Heart right ventricle (tissue), 16 donors: Measurements from ENCODE around the gene RNF182. TPM values are rescaled to one million over a fixed set of nuclear protein-coding genes. Genes with fewer than 3 reads are reported as not detected.
A peak's percentile ranks its signal among the peaks of the same experiment; 100 is the strongest.

ENCODE experiments used
- ATAC-seq, 8 donors: fragments of 200-7000 bp; cut with Tn5 transposase; one replicate each; pipeline ENCODE4 v1.9.1; 2020; ENCODE audit warnings: mild to moderate bottlenecking in 8 of 8, moderate library complexity in 8 of 8, moderate number of reproducible peaks in 1 of 8
- DNase-seq, 2 donors: peaks; one replicate each; pipeline ENCODE4 v3.0.0-alpha.2; 2020
- H3K27ac ChIP-seq, 10 donors: fragments of 200-600 bp; sonication (generic) in 2 of 10; one replicate each; pipeline versions ENCODE4 v1.5.0 to v1.8.0; 2020 to 2022; ENCODE audit warnings: mild to moderate bottlenecking in 3 of 10
- H3K27me3 ChIP-seq, 7 donors: fragments of 200-600 bp; one replicate each; pipeline ENCODE4 v1.8.0; 2021 to 2022; ENCODE audit warnings: mild to moderate bottlenecking in 2 of 7
- H3K36me3 ChIP-seq, 9 donors: fragments of 200-600 bp; sonication (generic) in 1 of 9; one replicate each; pipeline versions ENCODE4 v1.5.0 to v1.8.0; 2020 to 2022; ENCODE audit warnings: mild to moderate bottlenecking in 2 of 9
- H3K4me1 ChIP-seq, 9 donors: fragments of 200-600 bp; sonication (generic) in 1 of 9; one replicate each; pipeline versions ENCODE4 v1.5.0 to v1.8.0; 2020 to 2022; ENCODE audit warnings: mild to moderate bottlenecking in 4 of 9
- H3K4me3 ChIP-seq, 10 donors: fragments of 200-600 bp; sonication (generic) in 2 of 10; one replicate each; pipeline versions ENCODE4 v1.5.0 to v1.8.0; 2020 to 2022; ENCODE audit warnings: mild to moderate bottlenecking in 7 of 10, moderate library complexity in 2 of 10
- H3K9me3 ChIP-seq, 11 donors: fragments of 200-600 bp in 10 of 11; sonication (generic) in 2 of 11; one replicate each; pipeline versions ENCODE4 v1.5.0 to v1.8.0; 2013 to 2022; ENCODE audit warnings: mild to moderate bottlenecking in 2 of 11, control low read depth in 1 of 11, moderate library complexity in 1 of 11
- WGBS, 2 donors: extraction: QIAGEN DNeasy Blood & Tissue Kit; methylation state at CpG; one replicate each; pipeline ENCODE4 v1.1.7; 2013; ENCODE audit warnings: inconsistent platforms in 1 of 2; 5-methylcytosine and 5-hydroxymethylcytosine counted together
- intact Hi-C, 10 donors: fragments of 100-400 bp; cut with DNase I; formaldehyde crosslinking; loops; one replicate each; pipeline versions ENCODE4 v1.11.1 to v1.14.2; 2022
- polyA plus RNA-seq, 2 donors: library from polyadenylated mRNA; stranded (reverse); fragments of 200-250 nt; gene quantifications; one replicate each; pipeline ENCODE4 v1.2.3, GENCODE V29; 2013
- total RNA-seq, 10 donors: library from RNA; stranded (reverse); fragmentation: NEBNext Ultra II Directional in 3 of 10; extraction: Animal tissue kit (Norgen Biotek cat#: 25700) in 3 of 10; gene quantifications; one replicate each; pipeline versions ENCODE4 v1.2.1 to v1.2.4, GENCODE V29; 2021 to 2023
- TF ChIP-seq, protein P1 (sequence below), 9 donors: fragments of 200-600 bp; sonication (generic) in 2 of 9; IDR thresholded peaks; one replicate each; pipeline versions ENCODE4 v1.5.0 to v1.8.0; 2021 to 2022; ENCODE audit warnings: antibody characterized with exemption in 9 of 9, mild to moderate bottlenecking in 5 of 9, moderate library complexity in 1 of 9
- donor health status: Arrhythmogenic right ventricular cardiomyopathy.
- donor health status: ischemic (EF 13 %, LVEDD 7.1; RV severe dilation, severe dysfunction).
- donor health status: healthy with polysubstance abuse.
- donor health status: DM: no; HTN: yes; CAD: no.
- donor health status: DM: no; HTN: no; CAD: no.
- donor health status: ischemic (EF 25% LVEDD 6.9; RV normal size, moderate dysfunction).
- donor health status: ischemic (EF 25% LVEDD 5.7; RV mildly dilated, moderate dysfunction).
- donor health status: healthy.
- donor health status: DM: yes; HTN: yes; CAD: no.
- donor health status: Ischemic cardiomyopathy.
- donor health status: ischemic (EF 35%, LVEDD 5.7; RV mildly dilated, moderate dysfunction).
- donor health status: nonischemic (EF 11% LVEDD 7.7; RV severe dilation, severe dysfunction).
- donor health status: DM: yes; HTN: yes; CAD: no.
- donor health status: PGD.
- donor health status: ischemic (EF 29% LVEDD 5.4; RV normal size, mild dysfunction).
- donor health status: nonischemic (EF 23%, LVEDD 6.1; RV moderate dilation, normal function).

Gene RNF182
- total and polyA plus RNA-seq, 12 donors, result 0.06 to 0.07 TPM; not detected in 10

DNA sequence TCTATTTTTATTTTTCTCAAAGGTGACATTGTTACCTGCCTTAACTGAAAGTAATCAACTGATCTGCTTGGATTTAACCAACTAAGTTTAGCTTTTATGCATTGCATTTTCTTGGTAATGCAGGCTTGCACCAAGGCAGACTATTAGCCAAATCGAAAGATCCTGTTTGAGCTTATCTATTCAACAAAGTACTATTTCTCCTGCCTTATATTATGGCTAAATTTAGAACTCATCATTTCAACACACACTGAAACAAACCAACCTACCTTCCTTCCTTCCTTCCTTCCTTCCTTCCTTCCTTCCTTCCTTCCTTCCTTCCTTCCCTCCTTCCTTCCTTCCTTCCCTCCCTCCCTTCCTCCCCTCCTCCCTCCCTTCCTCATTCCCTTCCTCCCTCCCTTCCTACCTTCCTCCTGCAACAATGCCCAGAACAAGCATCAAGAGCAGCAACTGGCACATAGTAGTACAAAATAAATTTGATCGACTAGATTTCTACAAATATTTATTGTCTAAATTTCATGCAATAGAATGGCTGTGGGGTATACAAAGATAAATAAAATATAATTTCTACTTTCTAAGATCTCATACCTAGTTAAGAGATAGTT is 17.0 kb upstream of the RNF182 start:
- DNase-seq (no peak), ATAC-seq (no peak)
- Histone ChIP-seq H3K4me1 (peaks cover 0 to 5% (median 0%) of the 10 kb centered on the region in 9 donors), H3K36me3 (no peaks in the 10 kb centered on the region), H3K4me3 (no peak overlapping the region), H3K27me3 (peaks cover 0 to 46% (median 21%) of the 10 kb centered on the region in 7 donors), H3K9me3 (no peaks in the 10 kb centered on the region), H3K27ac (no peak overlapping the region)
- WGBS, 2 donors, result 51 to 56% methylated on average over 2 of the region's 2 CpGs
- intact Hi-C loops, result loop anchor here (1.0 to 10.0 kb wide), 9 partner anchors 113 to 240 kb away; no protein-coding TSS in a partner anchor
- TF ChIP-seq, protein P1, sequence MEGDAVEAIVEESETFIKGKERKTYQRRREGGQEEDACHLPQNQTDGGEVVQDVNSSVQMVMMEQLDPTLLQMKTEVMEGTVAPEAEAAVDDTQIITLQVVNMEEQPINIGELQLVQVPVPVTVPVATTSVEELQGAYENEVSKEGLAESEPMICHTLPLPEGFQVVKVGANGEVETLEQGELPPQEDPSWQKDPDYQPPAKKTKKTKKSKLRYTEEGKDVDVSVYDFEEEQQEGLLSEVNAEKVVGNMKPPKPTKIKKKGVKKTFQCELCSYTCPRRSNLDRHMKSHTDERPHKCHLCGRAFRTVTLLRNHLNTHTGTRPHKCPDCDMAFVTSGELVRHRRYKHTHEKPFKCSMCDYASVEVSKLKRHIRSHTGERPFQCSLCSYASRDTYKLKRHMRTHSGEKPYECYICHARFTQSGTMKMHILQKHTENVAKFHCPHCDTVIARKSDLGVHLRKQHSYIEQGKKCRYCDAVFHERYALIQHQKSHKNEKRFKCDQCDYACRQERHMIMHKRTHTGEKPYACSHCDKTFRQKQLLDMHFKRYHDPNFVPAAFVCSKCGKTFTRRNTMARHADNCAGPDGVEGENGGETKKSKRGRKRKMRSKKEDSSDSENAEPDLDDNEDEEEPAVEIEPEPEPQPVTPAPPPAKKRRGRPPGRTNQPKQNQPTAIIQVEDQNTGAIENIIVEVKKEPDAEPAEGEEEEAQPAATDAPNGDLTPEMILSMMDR (IDR thresholded peaks at IDR 0.05), result no peak

DNA sequence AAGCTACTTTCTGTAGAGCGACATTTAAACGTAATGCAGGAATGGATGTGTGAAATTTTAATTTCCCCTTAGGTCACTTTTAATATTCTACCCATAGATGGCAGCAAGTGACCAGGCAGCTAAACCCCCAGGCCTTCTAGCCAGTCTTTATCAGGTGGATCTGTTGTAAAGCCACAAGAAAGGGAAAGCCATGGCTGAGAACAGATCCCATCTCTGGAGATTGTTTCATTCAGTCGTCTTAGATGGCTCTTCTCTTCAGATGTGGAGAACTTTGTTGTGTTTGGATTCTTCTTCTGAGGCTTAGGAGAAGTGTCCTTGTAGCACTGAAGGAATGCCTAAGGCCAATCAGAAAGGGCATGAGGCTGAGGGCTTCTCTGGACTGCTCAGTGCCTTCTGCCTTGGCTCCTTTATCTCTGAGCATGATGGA is 15.8 kb upstream of the RNF182 start:
- Histone ChIP-seq H3K27me3 (peaks cover 0 to 36% (median 20%) of the 10 kb centered on the region in 7 donors), H3K4me1 (peaks cover 0 to 5% (median 0%) of the 10 kb centered on the region in 9 donors), H3K9me3 (no peaks in the 10 kb centered on the region), H3K27ac (no peak overlapping the region), H3K36me3 (no peaks in the 10 kb centered on the region), H3K4me3 (no peak overlapping the region)
- TF ChIP-seq, protein P1 (IDR thresholded peaks at IDR 0.05), result peak; percentile 70 to 87 (median 80)
- intact Hi-C loops, result loop anchor here (1.0 to 10.0 kb wide), 9 partner anchors 114 to 238 kb away; no protein-coding TSS in a partner anchor
- DNase-seq (peak in 1 of 2 donors; percentile 49), ATAC-seq (peak in 5 of 8 donors; percentile 62 to 79 (median 66))
- 2% methylated on average over 3 of the region's 3 CpGs for WGBS, 2 donors

DNA sequence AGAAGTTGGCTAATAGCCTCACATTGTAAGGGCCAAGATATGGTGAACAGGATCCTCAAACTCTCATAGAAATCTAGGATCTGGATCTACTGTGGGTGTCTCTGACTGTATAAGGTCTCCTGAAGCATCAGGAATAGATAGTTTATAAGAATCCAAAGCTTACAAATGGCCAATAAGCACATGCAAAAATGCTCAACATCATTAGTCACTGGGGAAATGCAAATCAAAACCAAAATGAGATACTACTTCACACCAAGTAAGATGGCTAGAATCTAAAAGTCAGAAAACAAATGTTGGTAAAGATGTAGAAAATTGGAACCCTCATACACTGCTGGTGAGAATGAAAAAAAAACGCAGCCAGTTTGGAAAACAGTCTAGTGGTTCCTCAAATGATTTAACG is 14.3 kb upstream of the RNF182 start:
- intact Hi-C loops, result loop anchor here in 7 of 10 donors (1.0 to 10.0 kb wide), 7 partner anchors 134 to 1714 kb away; no protein-coding TSS in a partner anchor
- Histone ChIP-seq H3K27ac (no peak overlapping the region), H3K4me1 (peaks cover 0 to 5% (median 0%) of the 10 kb centered on the region in 9 donors), H3K36me3 (no peaks in the 10 kb centered on the region), H3K9me3 (no peaks in the 10 kb centered on the region), H3K4me3 (no peak overlapping the region), H3K27me3 (peaks cover 0 to 36% (median 17%) of the 10 kb centered on the region in 7 donors)
- no peak for DNase-seq
- ATAC-seq, result no peak
- WGBS, 2 donors, result 91 to 96% methylated on average over 2 of the region's 2 CpGs
- TF ChIP-seq, protein P1 (IDR thresholded peaks at IDR 0.05), result no peak

DNA sequence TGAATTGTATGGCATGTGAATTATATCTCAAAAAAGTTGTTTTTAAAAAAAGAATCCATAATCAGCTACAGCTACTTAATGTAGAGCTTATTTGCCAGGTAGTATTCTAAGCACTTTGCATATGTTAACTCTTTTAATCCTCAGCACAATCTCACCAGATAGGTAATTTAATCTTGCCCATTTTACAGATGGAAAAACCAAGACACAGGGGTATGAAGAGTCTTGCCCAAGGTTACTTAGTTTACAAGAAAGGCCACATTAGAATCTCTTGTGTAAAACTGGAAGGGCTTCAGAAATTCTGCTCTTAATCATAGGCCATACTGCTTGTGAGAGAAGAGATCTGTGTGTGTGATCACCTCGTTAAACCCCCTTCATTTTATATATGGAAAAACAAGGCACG is 13.4 kb upstream of the RNF182 start:
- no peaks in the 10 kb centered on the region for H3K36me3 ChIP-seq
- peaks cover 0 to 5% (median 0%) of the 10 kb centered on the region in 9 donors for H3K4me1 ChIP-seq
- ATAC-seq (no peak), DNase-seq (no peak)
- H3K27me3 ChIP-seq, result peaks cover 0 to 38% (median 15%) of the 10 kb centered on the region in 7 donors
- TF ChIP-seq, protein P1 (IDR thresholded peaks at IDR 0.05), result no peak
- 79 to 87% methylated on average over 2 of the region's 2 CpGs for WGBS, 2 donors
- intact Hi-C loops, result loop anchor here in 7 of 10 donors (5.0 to 10.0 kb wide), 5 partner anchors 133 to 1713 kb away; no protein-coding TSS in a partner anchor
- H3K27ac ChIP-seq, result no peak overlapping the region
- no peak overlapping the region for H3K4me3 ChIP-seq
- H3K9me3 ChIP-seq, result no peaks in the 10 kb centered on the region
